Erythroblast (primary cell): ENCODE measurements around the gene NCL.
"Not testable (repeated sequence)": the region's sequence is repeated elsewhere in the genome, so short reads cannot be mapped to it uniquely, and the experiment has no call there.

ENCODE experiments used
- GATA1 ChIP-seq: IDR thresholded peaks from 2 replicates; pipeline ENCODE4 v1.6.1; 2011; ENCODE audit warnings: low read depth, mild to moderate bottlenecking, control low read depth, low read length, moderate library complexity
- POLR2A ChIP-seq: IDR thresholded peaks from 2 replicates; pipeline ENCODE4 v1.6.1; 2011; ENCODE audit warnings: mild to moderate bottlenecking, low read length

DNA sequence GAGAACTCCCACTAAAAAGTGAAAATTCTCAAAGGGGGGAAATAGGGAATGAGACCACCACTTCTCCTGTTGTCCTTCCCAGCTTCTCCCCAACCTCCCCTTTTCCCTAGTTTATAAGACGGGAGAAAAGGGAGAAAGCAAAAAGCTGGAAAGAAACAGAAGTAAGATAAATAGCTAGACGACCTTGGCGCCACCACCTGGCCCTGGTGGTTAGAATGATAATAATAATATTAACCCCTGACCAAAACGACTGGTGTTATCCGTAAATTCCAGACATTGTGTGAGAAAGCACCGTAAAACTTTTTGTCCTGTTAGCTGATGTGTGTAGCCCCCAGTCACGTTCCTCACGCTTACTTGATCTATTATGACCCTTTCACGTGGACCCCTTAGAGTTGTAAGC lies 56.0 kb downstream of the NCL start:
- TF ChIP-seq POLR2A, GATA1: not testable (repeated sequence)
